Gastroesophageal sphincter (tissue), 4 donors: ENCODE measurements around the gene CASP12. TPM values are rescaled to one million over a fixed set of nuclear protein-coding genes. Genes with fewer than 3 reads are reported as not detected.

Experiments used
- ATAC-seq: fragments of 150-250 bp; one replicate; pipeline ENCODE4 v1.9.1; 2016; ENCODE audit warnings: mild to moderate bottlenecking, moderate library complexity
- H3K27ac ChIP-seq, 4 donors: fragments of 200-600 bp; sonication (generic) in 3 of 4; 1 replicate in 3 of 4; 2 replicates in 1 of 4; pipeline ENCODE4 v1.5.1; 2016 to 2019
- H3K27me3 ChIP-seq: fragments of 200-600 bp; sonication (generic); one replicate; pipeline ENCODE4 v1.5.1; 2019
- H3K36me3 ChIP-seq, 2 donors: fragments of 200-600 bp; sonication (generic); one replicate each; pipeline ENCODE4 v1.5.1; 2019; ENCODE audit warnings: control low read depth in 1 of 2
- H3K4me1 ChIP-seq, 3 donors: fragments of 200-600 bp; sonication (generic); 1 replicate in 2 of 3; 2 replicates in 1 of 3; pipeline ENCODE4 v1.5.1; 2016 to 2019; ENCODE audit warnings: control low read depth in 2 of 3
- H3K4me3 ChIP-seq, 2 donors: fragments of 200-600 bp; sonication (generic); one replicate each; pipeline ENCODE4 v1.5.1; 2019; ENCODE audit warnings: mild to moderate bottlenecking in 1 of 2, moderate library complexity in 1 of 2
- H3K9me3 ChIP-seq, 3 donors: fragments of 200-600 bp; sonication (generic); one replicate each; pipeline ENCODE4 v1.5.1; 2017 to 2019; ENCODE audit warnings: control low read depth in 2 of 3
- CTCF ChIP-seq, 4 experiments: fragments of 200-600 bp in 2 of 4; fragments of 450-650 bp in 2 of 4; sonication (generic) in 1 of 4; IDR thresholded peaks; one replicate each; pipeline ENCODE4 v1.5.1; 2017 to 2019; ENCODE audit warnings: antibody characterized with exemption in 4 of 4, mild to moderate bottlenecking in 2 of 4, moderate library complexity in 2 of 4
- EP300 ChIP-seq: sonication (generic); formaldehyde crosslinking; IDR thresholded peaks from one replicate; pipeline ENCODE4 v1.6.1; 2017; ENCODE audit warnings: antibody characterized with exemption, mild to moderate bottlenecking
- POLR2A ChIP-seq, 2 donors: fragments of 450-650 bp; IDR thresholded peaks; one replicate each; pipeline ENCODE4 v1.6.1; 2017; ENCODE audit warnings: antibody characterized with exemption in 2 of 2, mild to moderate bottlenecking in 2 of 2, moderate library complexity in 1 of 2
- POLR2AphosphoS5 ChIP-seq: sonication (generic); formaldehyde crosslinking; IDR thresholded peaks from one replicate; pipeline ENCODE4 v1.6.1; 2017; ENCODE audit warnings: antibody characterized with exemption
- WGBS, 2 donors: methylation state at CpG; one replicate each; pipeline ENCODE4 v1.1.5; 2018; ENCODE audit warnings: low coverage in 1 of 2; 5-methylcytosine and 5-hydroxymethylcytosine counted together
- total RNA-seq, 4 donors: library from RNA; depleted of rRNA; stranded (reverse); fragments of >200 nt; gene quantifications; one replicate each; pipeline ENCODE4 v1.1.0, GENCODE V29; 2016

The CASP12 gene
- total RNA-seq, 4 donors from 2014 or later = 1.2 to 8.9 (median 2.2) TPM

GRCh38 chr11:104928811-104929210 lies 30.6 kb upstream of the CASP12 start:
- Histone ChIP-seq H3K4me3 (no peak overlapping the region), H3K9me3 (peaks cover 0 to 15% (median 0%) of the 10 kb centered on the region in 3 donors), H3K27me3 (no peaks in the 10 kb centered on the region), H3K36me3 (no peaks in the 10 kb centered on the region), H3K4me1 (no peaks in the 10 kb centered on the region), H3K27ac (no peak overlapping the region)
- no peak for TF ChIP-seq POLR2AphosphoS5
- no peak for TF ChIP-seq CTCF (IDR thresholded peaks at IDR 0.05)
- no peak for TF ChIP-seq POLR2A (IDR thresholded peaks at IDR 0.05)
- TF ChIP-seq EP300 = no peak
- no peak for ATAC-seq

- Histone ChIP-seq H3K9me3 (peaks cover 0 to 15% (median 0%) of the 10 kb centered on the region in 3 donors), H3K27me3 (no peaks in the 10 kb centered on the region), H3K4me3 (no peak overlapping the region), H3K36me3 (no peaks in the 10 kb centered on the region), H3K27ac (no peak overlapping the region), H3K4me1 (no peaks in the 10 kb centered on the region)
- no peak for ATAC-seq
- WGBS, 2 donors = no CpG with 5 or more reads among the region's 9 CpGs
- TF ChIP-seq POLR2AphosphoS5 = no peak
- no peak for TF ChIP-seq CTCF (IDR thresholded peaks at IDR 0.05)
- no peak for TF ChIP-seq EP300
- TF ChIP-seq POLR2A (IDR thresholded peaks at IDR 0.05) = no peak
Observed at GRCh38 chr11:104926771-104927611, 28.7 kb upstream of the CASP12 start.

GRCh38 chr11:104925850-104926249 lies 27.6 kb upstream of the CASP12 start:
- TF ChIP-seq POLR2AphosphoS5 (no peak), POLR2A (IDR thresholded peaks at IDR 0.05) (no peak), CTCF (IDR thresholded peaks at IDR 0.05) (no peak), EP300 (no peak)
- no peak overlapping the region for H3K4me3 ChIP-seq
- H3K27ac ChIP-seq = no peak overlapping the region
- WGBS, 2 donors = 100% methylated on average over 1 of the region's 6 CpGs; no CpG with 5 or more reads in 1 of the 2 donors
- H3K9me3 ChIP-seq = peaks cover 0 to 15% (median 0%) of the 10 kb centered on the region in 3 donors
- H3K27me3 ChIP-seq = no peaks in the 10 kb centered on the region
- H3K4me1 ChIP-seq = no peaks in the 10 kb centered on the region
- H3K36me3 ChIP-seq = no peaks in the 10 kb centered on the region
- no peak for ATAC-seq

GRCh38 chr11:104918113-104918824 lies 20.0 kb upstream of the CASP12 start:
- H3K36me3 ChIP-seq = no peaks in the 10 kb centered on the region
- peak; percentile 63 for ATAC-seq
- peak overlapping the region; percentile 74 to 89 (median 78) for H3K27ac ChIP-seq
- peak overlapping the region; percentile 49 to 88 for H3K4me3 ChIP-seq
- H3K9me3 ChIP-seq = no peaks in the 10 kb centered on the region
- H3K4me1 ChIP-seq = peaks cover 0 to 19% (median 9%) of the 10 kb centered on the region in 3 donors
- no peaks in the 10 kb centered on the region for H3K27me3 ChIP-seq
- WGBS, 2 donors = 6 to 16% methylated on average over 6 of the region's 6 CpGs
- TF ChIP-seq POLR2A (IDR thresholded peaks at IDR 0.05) (no peak), CTCF (IDR thresholded peaks at IDR 0.05) (no peak), POLR2AphosphoS5 (peak; percentile 36)
